Measurements from ENCODE around the gene RASGRF2.

RASGRF2 gene

DNA sequence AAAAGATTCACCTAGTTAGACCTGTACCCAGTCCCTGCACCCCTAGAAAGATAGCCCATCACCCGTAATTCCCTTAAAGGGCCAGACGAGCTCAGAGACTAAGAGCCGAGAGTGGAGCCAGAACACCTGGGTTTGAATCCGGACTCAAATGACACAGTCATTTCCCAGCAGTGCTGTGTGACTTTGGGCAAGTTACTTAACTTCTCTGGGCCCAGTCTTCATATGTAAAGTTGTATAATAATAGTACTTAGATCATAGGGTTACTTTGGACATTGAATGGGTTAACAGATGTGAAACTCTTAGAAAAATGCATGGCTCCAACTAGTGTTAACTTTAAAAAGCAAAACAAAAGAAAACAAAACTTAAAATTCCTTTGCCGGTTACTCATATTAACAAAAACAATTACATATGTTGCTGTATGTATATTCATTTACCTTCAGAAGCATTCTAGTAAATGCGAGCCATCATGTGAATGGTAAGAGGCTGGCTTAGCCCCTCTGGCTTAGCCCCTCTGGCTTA is 40.4 kb upstream of the RASGRF2 start:
- no peak overlapping the region for H3K4me3 ChIP-seq (ENCODE audit: low read depth, low read length)
- ChIA-PET POLR2A (no interaction called here), CTCF (interaction anchor here (1.4 kb wide), 1 partner anchor 248 kb away, joined by 3 read pairs; no protein-coding TSS in a partner anchor)
- TF ChIP-seq, protein P1, sequence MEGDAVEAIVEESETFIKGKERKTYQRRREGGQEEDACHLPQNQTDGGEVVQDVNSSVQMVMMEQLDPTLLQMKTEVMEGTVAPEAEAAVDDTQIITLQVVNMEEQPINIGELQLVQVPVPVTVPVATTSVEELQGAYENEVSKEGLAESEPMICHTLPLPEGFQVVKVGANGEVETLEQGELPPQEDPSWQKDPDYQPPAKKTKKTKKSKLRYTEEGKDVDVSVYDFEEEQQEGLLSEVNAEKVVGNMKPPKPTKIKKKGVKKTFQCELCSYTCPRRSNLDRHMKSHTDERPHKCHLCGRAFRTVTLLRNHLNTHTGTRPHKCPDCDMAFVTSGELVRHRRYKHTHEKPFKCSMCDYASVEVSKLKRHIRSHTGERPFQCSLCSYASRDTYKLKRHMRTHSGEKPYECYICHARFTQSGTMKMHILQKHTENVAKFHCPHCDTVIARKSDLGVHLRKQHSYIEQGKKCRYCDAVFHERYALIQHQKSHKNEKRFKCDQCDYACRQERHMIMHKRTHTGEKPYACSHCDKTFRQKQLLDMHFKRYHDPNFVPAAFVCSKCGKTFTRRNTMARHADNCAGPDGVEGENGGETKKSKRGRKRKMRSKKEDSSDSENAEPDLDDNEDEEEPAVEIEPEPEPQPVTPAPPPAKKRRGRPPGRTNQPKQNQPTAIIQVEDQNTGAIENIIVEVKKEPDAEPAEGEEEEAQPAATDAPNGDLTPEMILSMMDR (IDR thresholded peaks at IDR 0.05; ENCODE audit: insufficient read depth, low read length, missing control alignments) = no peak
- DNase-seq (ENCODE audit: low read depth, low spot score) = no peak

DNA sequence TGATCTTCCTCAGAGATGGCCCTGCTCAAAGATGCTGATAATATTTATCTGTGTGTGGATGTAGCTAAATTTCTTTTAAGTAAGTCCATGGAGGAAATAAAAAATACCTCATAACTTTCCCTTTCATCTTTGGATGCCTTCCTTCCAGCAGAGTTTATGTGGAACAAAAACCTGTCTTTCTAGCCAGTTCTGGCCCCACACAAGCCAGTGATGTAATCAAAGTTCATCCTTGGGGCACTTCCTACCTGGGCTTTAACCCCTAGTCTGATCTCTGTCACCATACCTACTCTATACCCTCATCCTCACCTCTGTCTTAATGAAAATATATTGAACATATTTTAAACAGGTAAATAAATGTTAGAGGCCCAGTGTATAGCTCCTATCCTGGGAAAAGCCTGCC is 39.8 kb upstream of the RASGRF2 start:
- CTCF ChIA-PET = interaction anchor here (1.4 to 1.5 kb wide), 2 partner anchors 248 to 275 kb away, joined by 3 read pairs; no protein-coding TSS in a partner anchor

DNA sequence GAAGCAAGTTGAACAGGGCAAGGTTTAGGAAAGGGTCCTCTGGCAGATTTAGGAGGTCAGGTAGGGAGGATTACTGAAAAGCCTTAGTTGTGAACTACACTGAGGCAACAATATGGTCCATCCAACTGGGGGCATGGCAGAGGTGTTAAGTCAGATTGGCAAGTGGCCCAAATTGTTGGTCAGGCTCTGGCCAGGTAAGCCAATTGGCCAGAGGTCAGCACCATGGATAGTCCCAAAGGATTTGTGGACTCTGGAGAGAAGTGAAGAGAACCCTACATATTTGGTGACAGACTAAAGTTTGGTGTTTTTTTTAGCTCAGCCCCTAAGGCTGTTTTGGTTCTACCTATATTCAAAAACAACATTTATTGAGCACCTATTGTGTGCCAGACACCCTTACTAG is 39.1 kb upstream of the RASGRF2 start:
- H3K4me3 ChIP-seq (ENCODE audit: low read depth, low read length) = no peak overlapping the region
- TF ChIP-seq, protein P1 (IDR thresholded peaks at IDR 0.05; ENCODE audit: insufficient read depth, low read length, missing control alignments) = no peak
- ChIA-PET POLR2A (no interaction called here), CTCF (interaction anchor here (1.5 kb wide), 1 partner anchor 274 kb away, joined by 3 read pairs; no protein-coding TSS in a partner anchor)
- no peak for DNase-seq (ENCODE audit: low read depth, low spot score)

More for the DNA sequence above, 39.8 kb upstream of the RASGRF2 start:
- no peak for DNase-seq (ENCODE audit: low read depth, low spot score)
- no peak overlapping the region for H3K4me3 ChIP-seq (ENCODE audit: low read depth, low read length)
- TF ChIP-seq, protein P1 (IDR thresholded peaks at IDR 0.05; ENCODE audit: insufficient read depth, low read length, missing control alignments) = no peak
- POLR2A ChIA-PET = no interaction called here

DNA sequence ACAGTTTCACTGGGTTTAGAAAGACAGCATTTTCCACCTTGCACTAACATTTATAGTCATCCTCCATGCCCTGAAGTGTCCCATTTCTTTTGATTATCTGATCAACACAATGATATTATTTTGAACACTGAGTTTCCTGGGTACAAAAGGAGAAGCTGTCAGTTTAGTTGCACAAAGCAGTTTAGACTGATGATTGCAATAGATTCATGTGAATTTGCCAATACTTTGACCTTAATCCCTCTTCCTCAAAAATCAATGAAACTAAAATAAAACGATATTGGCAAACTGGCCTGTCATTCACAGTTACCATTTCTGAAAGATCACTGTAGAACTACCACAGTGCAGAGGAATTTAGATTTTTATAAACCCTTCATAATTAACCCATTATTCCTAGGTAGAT is 34.2 kb upstream of the RASGRF2 start:
- H3K4me3 ChIP-seq (ENCODE audit: low read depth, low read length) = no peak overlapping the region
- TF ChIP-seq, protein P1 (IDR thresholded peaks at IDR 0.05; ENCODE audit: insufficient read depth, low read length, missing control alignments) = no peak
- POLR2A ChIA-PET = no interaction called here
- no peak for DNase-seq (ENCODE audit: low read depth, low spot score)
- CTCF ChIA-PET = no interaction called here

- CTCF ChIA-PET = no interaction called here
- DNase-seq (ENCODE audit: low read depth, low spot score) = no peak
- POLR2A ChIA-PET = no interaction called here
Observed at GRCh38 chr5:80926536-80926935, 33.6 kb upstream of the RASGRF2 start.

DNA sequence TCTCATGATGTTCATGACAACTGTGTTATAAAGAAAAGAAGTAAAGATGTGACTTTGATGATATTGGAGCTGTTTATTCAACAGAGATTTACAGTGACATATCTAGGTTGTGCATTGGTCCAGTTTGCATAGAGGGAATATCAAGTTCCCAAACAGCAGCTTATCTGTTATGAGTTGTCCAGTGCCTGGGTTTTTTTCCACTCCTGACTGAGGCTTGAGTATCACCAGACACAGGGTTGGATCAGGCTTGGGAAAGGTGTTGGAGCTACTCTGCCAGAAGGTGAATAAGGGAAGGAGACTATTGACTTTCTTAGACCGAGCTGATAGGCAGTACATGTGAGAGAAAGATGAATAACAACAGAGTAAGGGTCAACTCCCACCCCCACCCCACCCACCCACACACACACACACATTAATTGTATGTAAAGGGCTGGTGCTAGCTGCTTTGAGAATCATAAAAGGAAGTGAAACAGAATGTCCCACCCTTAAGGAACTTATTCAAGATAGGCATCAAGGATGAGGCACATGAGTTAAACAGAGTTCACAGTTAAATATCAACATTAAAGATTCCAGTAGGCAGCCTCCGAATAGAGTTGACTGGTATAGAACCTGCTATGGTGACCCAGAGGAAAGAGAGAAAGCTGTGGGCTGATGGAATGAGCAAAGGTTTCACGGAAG is 33.0 kb upstream of the RASGRF2 start:
- CTCF ChIA-PET = no interaction called here
- TF ChIP-seq, protein P1 (IDR thresholded peaks at IDR 0.05; ENCODE audit: insufficient read depth, low read length, missing control alignments) = no peak
- H3K4me3 ChIP-seq (ENCODE audit: low read depth, low read length) = no peak overlapping the region
- POLR2A ChIA-PET = no interaction called here
- no peak for DNase-seq (ENCODE audit: low read depth, low spot score)

More at GRCh38 chr5:80926536-80926935, 33.6 kb upstream of the RASGRF2 start:
- H3K4me3 ChIP-seq (ENCODE audit: low read depth, low read length) = no peak overlapping the region
- TF ChIP-seq, protein P1 (IDR thresholded peaks at IDR 0.05; ENCODE audit: insufficient read depth, low read length, missing control alignments) = no peak

All from AG04449 (cell line).